OCI-LY1 (cell line): Measurements from ENCODE around the gene LDLRAD4.

Experiments
- H2AFZ ChIP-seq: fragments of 200-600 bp; sonication (generic), shearing (Covaris generic); 2 replicates; pipeline ENCODE4 v1.6.0; 2014; ENCODE audit warnings: antibody characterized with exemption, mild to moderate bottlenecking, low read length
- H3F3A ChIP-seq: fragments of 200-600 bp; sonication (generic), shearing (Covaris generic); 2 replicates; pipeline ENCODE4 v1.6.0; 2014; ENCODE audit warnings: mild to moderate bottlenecking, antibody characterized with exemption, low read length, moderate library complexity; ENCODE audit not compliant: insufficient read depth
- H3K27ac ChIP-seq: fragments of 200-600 bp; sonication (generic); 2 replicates; pipeline ENCODE4 v1.5.1; 2014; ENCODE audit warnings: low read length, mixed run types, mild to moderate bottlenecking, low read depth; ENCODE audit not compliant: poor library complexity, severe bottlenecking
- H3K27me3 ChIP-seq: fragments of 200-600 bp; sonication (generic); 2 replicates; pipeline ENCODE4 v1.6.0; 2014; ENCODE audit warnings: antibody characterized with exemption, mild to moderate bottlenecking, low read length, moderate library complexity; ENCODE audit not compliant: insufficient read depth
- H3K36me3 ChIP-seq: fragments of 200-600 bp; sonication (generic); 2 replicates; pipeline ENCODE4 v1.6.1; 2014; ENCODE audit warnings: mild to moderate bottlenecking, antibody characterized with exemption, low read length, moderate library complexity, mixed read lengths; ENCODE audit not compliant: insufficient read depth
- H3K4me1 ChIP-seq: fragments of 200-600 bp; sonication (generic); 2 replicates; pipeline ENCODE4 v1.5.1; 2014; ENCODE audit warnings: mild to moderate bottlenecking, low read length, moderate library complexity; ENCODE audit not compliant: insufficient read depth, severe bottlenecking
- H3K4me2 ChIP-seq: fragments of 200-600 bp; sonication (generic), shearing (Covaris generic); 2 replicates; pipeline ENCODE4 v1.6.1; 2014; ENCODE audit warnings: low read length
- H3K4me3 ChIP-seq: fragments of 200-600 bp; sonication (generic); 2 replicates; pipeline ENCODE4 v1.5.1; 2014; ENCODE audit warnings: low read length, low read depth, mild to moderate bottlenecking, mixed read lengths; ENCODE audit not compliant: poor library complexity, severe bottlenecking
- H3K79me2 ChIP-seq: fragments of 200-600 bp; shearing (Covaris generic); 2 replicates; pipeline ENCODE4 v1.6.1; 2016; ENCODE audit warnings: mixed run types, low read length, mixed read lengths; ENCODE audit not compliant: insufficient read depth
- H3K9ac ChIP-seq: fragments of 200-600 bp; sonication (generic), shearing (Covaris generic); 2 replicates; pipeline ENCODE4 v1.6.1; 2014; ENCODE audit warnings: mild to moderate bottlenecking, low read length, mixed read lengths
- H3K9me2 ChIP-seq: fragments of 200-600 bp; sonication (generic), shearing (Covaris generic); 2 replicates; pipeline ENCODE4 v1.6.1; 2014; ENCODE audit warnings: low read depth, mild to moderate bottlenecking, low read length, mixed read lengths
- H3K9me3 ChIP-seq: fragments of 200-600 bp; shearing (Covaris generic); 2 replicates; pipeline ENCODE4 v1.6.1; 2014; ENCODE audit warnings: low read length, mixed read lengths
- H4K20me1 ChIP-seq: fragments of 200-600 bp; sonication (generic), shearing (Covaris generic); 2 replicates; pipeline ENCODE4 v1.6.0; 2016; ENCODE audit warnings: mild to moderate bottlenecking, low read length; ENCODE audit not compliant: insufficient read depth
- CTCF ChIP-seq: fragments of 200-600 bp; sonication (generic), shearing (Covaris generic); IDR thresholded peaks from 2 replicates; pipeline ENCODE4 v1.5.1; 2017; ENCODE audit warnings: mild to moderate bottlenecking, antibody characterized with exemption, low read length, moderate library complexity, mixed read lengths
- EZH2 ChIP-seq: fragments of 200-600 bp; sonication (generic), shearing (Covaris generic); IDR thresholded peaks from 2 replicates; pipeline ENCODE4 v1.8.0; 2017; ENCODE audit warnings: borderline replicate concordance, mixed run types, mild to moderate bottlenecking, antibody characterized with exemption, low read length, moderate library complexity, mixed read lengths

The LDLRAD4 gene

GRCh38 chr18:13317801-13318200 lies 99.2 kb downstream of the LDLRAD4 start:
- Histone ChIP-seq H3K27me3 (peaks cover 34% of the 10 kb centered on the region; the same call in 1 of the 2 replicates), H3K27ac (no peak overlapping the region), H3K79me2 (no peaks in the 10 kb centered on the region), H3K4me2 (no peak overlapping the region), H3K4me3 (no peak overlapping the region), H2AFZ (no peak overlapping the region), H4K20me1 (no peaks in the 10 kb centered on the region), H3K9ac (no peak overlapping the region), H3K9me3 (peaks cover 20% of the 10 kb centered on the region), H3K4me1 (no peaks in the 10 kb centered on the region), H3F3A (no peaks in the 10 kb centered on the region), H3K9me2 (no peaks in the 10 kb centered on the region), H3K36me3 (no peaks in the 10 kb centered on the region; the same call in 1 of the 2 replicates)
- TF ChIP-seq CTCF (no peak), EZH2 (no peak)

- Histone ChIP-seq H3K36me3 (no peaks in the 10 kb centered on the region; the same call in 1 of the 2 replicates), H3K4me2 (no peak overlapping the region), H4K20me1 (no peaks in the 10 kb centered on the region), H3K4me3 (no peak overlapping the region), H3K79me2 (no peaks in the 10 kb centered on the region), H2AFZ (no peak overlapping the region), H3K27ac (no peak overlapping the region), H3F3A (no peaks in the 10 kb centered on the region), H3K4me1 (no peaks in the 10 kb centered on the region), H3K27me3 (peaks cover 26% of the 10 kb centered on the region; the same call in 1 of the 2 replicates), H3K9me2 (no peaks in the 10 kb centered on the region), H3K9ac (no peak overlapping the region), H3K9me3 (peaks cover 18% of the 10 kb centered on the region)
- TF ChIP-seq EZH2 (no peak), CTCF (no peak)
Measured at GRCh38 chr18:13318731-13319501, 100.4 kb downstream of the LDLRAD4 start.

- Histone ChIP-seq H3F3A (no peaks in the 10 kb centered on the region), H3K4me3 (no peak overlapping the region), H3K36me3 (no peaks in the 10 kb centered on the region; the same call in 1 of the 2 replicates), H3K27me3 (peaks cover 25% of the 10 kb centered on the region; the same call in 1 of the 2 replicates), H4K20me1 (no peaks in the 10 kb centered on the region), H3K27ac (no peak overlapping the region), H3K4me1 (no peaks in the 10 kb centered on the region), H3K4me2 (no peak overlapping the region), H3K9ac (no peak overlapping the region), H2AFZ (no peak overlapping the region), H3K79me2 (no peaks in the 10 kb centered on the region), H3K9me2 (no peaks in the 10 kb centered on the region), H3K9me3 (peaks cover 18% of the 10 kb centered on the region)
- TF ChIP-seq CTCF, result no peak
- TF ChIP-seq EZH2, result no peak
Measured at GRCh38 chr18:13319629-13320028, 101.1 kb downstream of the LDLRAD4 start.
